Stomach (tissue), 4 donors: Measurements from ENCODE around the gene MAP3K5.

Experiments
- EP300 ChIP-seq: sonication (generic); formaldehyde crosslinking; IDR thresholded peaks from one replicate; pipeline ENCODE4 v1.6.1; 2017; ENCODE audit warnings: antibody characterized with exemption
- POLR2A ChIP-seq, 4 donors: fragments of 450-650 bp; IDR thresholded peaks; one replicate each; pipeline ENCODE4 v1.6.1; 2016; ENCODE audit warnings: antibody characterized with exemption in 4 of 4, control low read depth in 2 of 4, mild to moderate bottlenecking in 1 of 4, moderate library complexity in 1 of 4
- POLR2AphosphoS5 ChIP-seq, 3 donors: sonication (generic); formaldehyde crosslinking; IDR thresholded peaks; one replicate each; pipeline ENCODE4 v1.6.1; 2016; ENCODE audit warnings: antibody characterized with exemption in 3 of 3
- TF ChIP-seq, protein P1 (sequence below), 7 experiments: fragments of 450-650 bp in 4 of 7; fragments of 200-600 bp in 3 of 7; sonication (generic) in 3 of 7; IDR thresholded peaks; one replicate each; pipeline ENCODE4 v1.5.1; 2016 to 2019; ENCODE audit warnings: antibody characterized with exemption in 7 of 7, control low read depth in 2 of 7, mild to moderate bottlenecking in 1 of 7

- TF ChIP-seq, protein P1, sequence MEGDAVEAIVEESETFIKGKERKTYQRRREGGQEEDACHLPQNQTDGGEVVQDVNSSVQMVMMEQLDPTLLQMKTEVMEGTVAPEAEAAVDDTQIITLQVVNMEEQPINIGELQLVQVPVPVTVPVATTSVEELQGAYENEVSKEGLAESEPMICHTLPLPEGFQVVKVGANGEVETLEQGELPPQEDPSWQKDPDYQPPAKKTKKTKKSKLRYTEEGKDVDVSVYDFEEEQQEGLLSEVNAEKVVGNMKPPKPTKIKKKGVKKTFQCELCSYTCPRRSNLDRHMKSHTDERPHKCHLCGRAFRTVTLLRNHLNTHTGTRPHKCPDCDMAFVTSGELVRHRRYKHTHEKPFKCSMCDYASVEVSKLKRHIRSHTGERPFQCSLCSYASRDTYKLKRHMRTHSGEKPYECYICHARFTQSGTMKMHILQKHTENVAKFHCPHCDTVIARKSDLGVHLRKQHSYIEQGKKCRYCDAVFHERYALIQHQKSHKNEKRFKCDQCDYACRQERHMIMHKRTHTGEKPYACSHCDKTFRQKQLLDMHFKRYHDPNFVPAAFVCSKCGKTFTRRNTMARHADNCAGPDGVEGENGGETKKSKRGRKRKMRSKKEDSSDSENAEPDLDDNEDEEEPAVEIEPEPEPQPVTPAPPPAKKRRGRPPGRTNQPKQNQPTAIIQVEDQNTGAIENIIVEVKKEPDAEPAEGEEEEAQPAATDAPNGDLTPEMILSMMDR (IDR thresholded peaks at IDR 0.05): no peak
- no peak for TF ChIP-seq POLR2A (IDR thresholded peaks at IDR 0.05)
- no peak for TF ChIP-seq EP300
- TF ChIP-seq POLR2AphosphoS5 (IDR thresholded peaks at IDR 0.05): no peak
Measured at GRCh38 chr6:136548582-136549299, 243.5 kb downstream of the MAP3K5 start.
